Erythroblast (primary cell): ENCODE data around the gene HDDC3.

ENCODE experiments used
- GATA1 ChIP-seq: IDR thresholded peaks from 2 replicates; pipeline ENCODE4 v1.6.1; 2011; ENCODE audit warnings: low read depth, mild to moderate bottlenecking, control low read depth, low read length, moderate library complexity
- POLR2A ChIP-seq: IDR thresholded peaks from 2 replicates; pipeline ENCODE4 v1.6.1; 2011; ENCODE audit warnings: mild to moderate bottlenecking, low read length

DNA sequence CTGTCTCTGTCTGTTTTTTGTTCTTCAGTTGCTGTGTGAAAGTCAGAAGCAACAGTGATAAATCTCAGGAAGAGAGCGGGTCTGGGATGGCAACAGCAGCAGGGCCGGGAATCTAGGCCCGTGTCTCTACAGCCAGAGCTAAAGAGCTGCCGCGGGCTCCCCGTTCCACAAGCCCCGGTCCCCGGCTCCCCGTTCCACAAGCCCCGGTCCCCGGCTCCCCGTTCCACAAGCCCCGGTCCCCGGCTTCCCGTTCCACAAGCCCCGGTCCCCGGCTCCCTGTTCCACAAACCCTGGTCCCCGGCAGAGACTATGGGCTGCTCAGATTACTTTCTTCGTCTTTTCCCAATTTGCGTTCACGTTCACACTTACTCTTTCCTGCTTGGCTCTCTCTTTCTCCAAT is 41.9 kb upstream of the HDDC3 start:
- TF ChIP-seq POLR2A (no peak), GATA1 (no peak)
